Occipital lobe (tissue), 2 donors: ENCODE measurements around the gene TSPAN11. TPM values are rescaled to one million over a fixed set of nuclear protein-coding genes. Genes with fewer than 3 reads are reported as not detected.

Source experiments
- DNase-seq: peaks from one replicate; lab custom pipeline; 2025; lab: John Stamatoyannopoulos, UW
- total RNA-seq: library from RNA; depleted of rRNA; stranded (reverse); fragments of >200 nt; gene quantifications from one replicate; pipeline ENCODE4 v1.2.3, GENCODE V29; 2014

Gene TSPAN11
- total RNA-seq, 1 donor from 2014 or later: 4.8 TPM

DNA sequence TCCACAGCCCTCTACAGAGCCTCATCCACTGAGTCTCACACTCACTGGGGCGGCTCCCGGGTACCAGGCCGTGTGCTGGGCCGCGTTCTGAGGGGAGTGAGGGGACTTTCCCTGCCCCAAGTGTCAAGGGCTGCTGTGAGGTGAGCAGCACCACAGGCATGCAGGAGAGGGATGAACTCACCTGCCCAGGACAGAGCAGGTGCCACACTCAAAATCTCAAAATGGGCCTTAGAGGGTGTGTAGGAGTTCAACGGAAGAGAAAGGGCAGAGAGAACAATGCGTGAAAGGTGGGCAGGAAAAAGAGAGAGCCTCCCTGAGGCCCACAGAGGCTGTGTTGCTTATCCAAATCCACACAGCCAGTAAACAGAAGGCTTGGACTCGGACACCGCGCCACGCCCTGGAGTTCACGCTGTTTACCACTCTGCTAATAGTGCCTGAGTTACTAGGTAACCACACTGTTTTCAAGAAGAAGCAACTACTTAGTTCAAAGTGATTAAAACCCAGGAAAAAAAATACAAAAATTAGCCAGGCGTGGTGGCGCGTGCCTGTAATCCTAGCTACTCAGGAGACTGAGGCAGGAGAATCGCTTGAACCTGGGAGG is 32.7 kb downstream of the TSPAN11 start:
- DNase-seq: no peak

DNA sequence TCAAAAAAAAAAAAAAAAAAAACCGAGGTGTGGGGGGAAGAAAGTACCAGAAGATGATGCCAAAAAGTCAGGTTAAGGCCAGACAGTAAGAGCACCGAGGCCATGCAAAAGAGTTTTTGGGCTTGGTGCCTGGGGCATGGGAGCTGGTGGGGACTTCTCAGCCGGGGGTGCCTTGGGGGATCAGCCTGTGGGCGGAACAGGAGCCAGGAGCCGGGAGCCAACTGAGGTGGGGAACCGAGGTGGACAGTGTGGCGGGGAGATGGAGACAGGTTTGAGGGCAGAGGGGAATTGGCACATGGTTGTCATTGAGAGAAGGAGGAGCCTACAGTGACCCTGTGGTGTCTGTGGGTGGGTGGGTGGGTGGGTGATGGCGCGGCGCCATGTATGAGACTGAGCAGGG is 33.2 kb downstream of the TSPAN11 start:
- DNase-seq: no peak

DNA sequence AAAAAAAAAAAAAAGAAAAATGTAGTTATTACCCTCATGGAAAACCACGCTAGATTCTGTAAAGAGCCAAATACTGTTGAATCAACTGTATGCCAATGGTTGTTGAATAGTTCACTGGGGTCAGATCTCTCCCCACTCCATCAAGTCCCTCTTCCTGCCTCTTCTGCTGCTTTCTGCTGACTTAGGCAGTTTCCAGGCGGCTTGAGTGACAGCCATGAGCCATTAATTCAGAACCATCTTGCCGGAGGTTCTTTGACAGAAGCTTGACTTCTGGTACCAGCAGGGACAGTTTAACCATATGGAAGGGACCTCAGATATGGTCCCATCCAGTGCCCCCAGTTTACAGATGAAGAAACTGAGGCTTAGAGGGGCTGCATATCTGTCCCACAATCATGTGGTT is 34.5 kb downstream of the TSPAN11 start:
- no peak for DNase-seq

DNA sequence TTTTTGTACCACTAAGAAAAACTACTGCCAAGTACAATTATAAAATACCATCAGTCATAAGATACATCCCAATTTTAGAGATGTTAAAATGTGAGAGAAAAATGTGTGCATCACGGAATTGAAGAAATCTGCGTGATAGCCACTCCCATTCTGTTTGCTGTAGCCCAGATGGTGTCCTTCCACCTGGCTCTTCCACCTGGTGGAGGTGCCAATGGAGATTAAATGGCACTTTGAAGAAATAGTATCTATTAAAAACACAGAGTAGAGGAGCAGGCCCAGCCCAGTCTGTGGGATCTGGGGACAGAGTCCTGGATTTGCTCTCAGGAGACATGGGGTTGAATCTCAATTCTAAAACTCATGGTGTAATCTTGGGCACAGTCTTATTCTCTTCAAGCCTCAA is 35.5 kb downstream of the TSPAN11 start:
- no peak for DNase-seq

DNA sequence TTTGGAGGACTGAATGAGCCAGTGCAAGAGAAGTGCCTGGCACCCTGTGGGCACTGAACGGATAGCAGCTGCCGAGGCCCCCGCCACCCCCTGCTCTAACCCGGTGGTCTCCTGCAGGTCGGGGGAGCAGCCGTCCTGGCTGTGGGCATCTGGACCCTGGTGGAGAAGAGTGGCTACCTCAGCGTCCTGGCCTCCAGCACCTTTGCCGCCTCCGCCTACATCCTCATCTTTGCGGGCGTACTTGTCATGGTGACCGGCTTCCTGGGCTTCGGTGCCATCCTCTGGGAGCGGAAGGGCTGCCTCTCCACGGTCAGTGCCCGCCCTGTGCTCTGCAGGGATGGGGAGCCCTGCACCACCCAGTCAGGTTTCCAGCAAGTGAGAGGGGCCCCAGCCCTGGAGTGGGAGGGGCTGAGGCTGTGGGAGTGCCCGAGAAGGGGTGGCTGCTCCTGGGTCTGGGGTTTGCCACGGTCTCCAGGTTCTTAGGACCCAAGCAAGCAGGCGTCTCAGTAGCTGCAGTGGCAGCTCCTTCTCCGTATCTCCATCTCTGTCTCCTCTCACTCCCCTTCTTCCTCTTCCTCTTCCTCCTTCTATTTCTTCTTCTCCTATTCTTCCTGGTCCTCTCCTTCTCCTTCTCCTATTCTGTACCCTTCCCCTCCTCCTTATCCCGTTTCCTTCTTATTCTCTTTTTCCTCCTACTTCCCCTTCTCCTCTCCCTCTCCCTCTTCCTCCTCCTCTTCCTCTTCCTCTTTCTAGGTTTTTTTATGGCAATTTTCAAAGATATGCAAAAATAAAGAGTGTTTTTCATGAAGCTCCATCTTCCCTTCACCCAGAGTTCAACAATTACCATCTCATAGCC is 37.4 kb downstream of the TSPAN11 start:
- DNase-seq: no peak

DNA sequence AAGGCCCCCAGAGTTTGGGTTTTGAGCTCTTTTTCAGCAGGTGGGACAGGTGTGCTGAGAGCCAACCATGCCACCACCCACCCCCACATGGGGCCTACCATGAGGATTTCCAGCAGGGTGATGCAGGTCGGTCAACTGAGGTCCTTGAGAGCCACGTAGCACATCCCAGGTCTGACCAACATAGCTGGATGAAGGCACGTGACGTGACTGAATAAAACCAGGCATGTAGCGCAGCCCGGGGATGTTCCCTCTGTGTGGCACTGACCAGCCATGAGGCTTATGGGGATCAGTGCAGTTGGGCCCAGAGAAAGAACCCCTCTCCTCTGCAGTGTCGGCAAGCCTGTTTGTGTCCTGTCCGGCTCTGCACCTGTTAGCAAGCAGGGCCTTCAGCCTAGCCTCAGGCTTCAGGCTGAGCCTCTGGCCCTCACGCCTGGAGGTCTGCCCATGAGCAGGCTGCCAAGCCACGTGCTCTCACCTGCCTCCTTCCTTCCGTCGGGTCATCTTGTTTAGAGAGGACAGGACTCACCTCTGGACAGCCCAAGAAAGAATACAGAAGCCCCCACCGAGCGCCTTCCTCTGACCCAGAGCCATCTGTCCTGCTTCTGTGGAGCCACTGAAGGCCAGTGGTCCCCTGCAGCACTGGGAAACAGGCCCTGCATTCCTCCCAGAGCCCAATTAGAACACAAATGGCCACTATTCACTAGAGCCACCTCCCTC is 38.5 kb downstream of the TSPAN11 start:
- DNase-seq: no peak

DNA sequence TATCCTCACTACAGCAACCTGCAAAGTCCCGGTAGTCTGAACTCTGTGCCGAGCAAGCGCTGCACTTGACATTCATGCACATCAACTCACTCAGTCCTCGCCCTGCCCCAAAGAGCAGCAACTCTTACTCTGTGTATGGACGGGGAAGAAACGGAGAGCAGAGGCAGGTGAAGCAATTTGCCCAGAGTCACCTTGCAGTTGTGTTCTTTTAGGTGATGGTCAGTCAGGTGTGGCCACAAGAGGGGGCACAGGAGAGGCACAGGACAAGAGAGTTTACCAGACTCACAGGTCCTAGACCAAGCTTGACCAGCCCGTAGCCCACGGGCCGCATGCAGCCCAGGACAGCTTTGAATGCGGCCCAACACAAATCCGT is 39.1 kb downstream of the TSPAN11 start:
- no peak for DNase-seq

DNA sequence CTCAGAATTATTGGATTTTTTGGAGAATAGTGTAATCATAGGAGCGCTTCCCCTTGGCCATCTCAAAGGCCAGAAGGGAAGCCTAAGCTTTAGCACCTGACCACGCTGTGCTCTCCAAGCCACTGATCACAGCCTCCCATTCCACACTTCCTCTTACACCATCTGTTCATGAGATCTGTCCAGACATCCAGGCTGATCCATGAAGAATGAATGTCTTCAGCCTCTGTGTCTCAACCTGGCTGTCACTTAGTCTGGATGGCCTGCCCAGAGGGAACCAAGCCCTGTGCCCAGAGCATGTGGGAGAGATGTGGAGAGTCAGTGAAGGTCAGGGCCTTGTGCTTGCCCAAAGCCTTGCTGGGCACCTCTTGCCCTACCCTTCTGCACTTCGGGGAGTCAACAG is 40.5 kb downstream of the TSPAN11 start:
- DNase-seq: no peak

DNA sequence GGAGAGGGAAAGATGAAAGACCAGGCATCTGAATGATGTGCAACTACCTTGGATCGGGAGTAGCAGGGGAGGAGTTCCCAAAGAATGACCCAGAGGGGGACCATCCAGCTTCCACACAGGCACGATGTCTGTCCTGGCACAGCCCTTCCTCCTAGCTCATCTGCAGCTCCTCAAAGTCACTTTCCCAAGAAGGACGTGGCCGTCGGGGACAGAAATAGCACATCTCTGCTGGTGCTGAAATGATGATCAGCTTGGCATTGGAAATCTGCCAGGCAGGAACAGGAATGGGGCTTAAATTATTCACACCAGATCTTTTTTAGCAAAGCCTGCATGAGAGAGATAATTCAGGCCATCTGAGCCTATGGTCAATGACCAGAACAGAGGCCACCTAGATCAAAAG is 41.7 kb downstream of the TSPAN11 start:
- no peak for DNase-seq

DNA sequence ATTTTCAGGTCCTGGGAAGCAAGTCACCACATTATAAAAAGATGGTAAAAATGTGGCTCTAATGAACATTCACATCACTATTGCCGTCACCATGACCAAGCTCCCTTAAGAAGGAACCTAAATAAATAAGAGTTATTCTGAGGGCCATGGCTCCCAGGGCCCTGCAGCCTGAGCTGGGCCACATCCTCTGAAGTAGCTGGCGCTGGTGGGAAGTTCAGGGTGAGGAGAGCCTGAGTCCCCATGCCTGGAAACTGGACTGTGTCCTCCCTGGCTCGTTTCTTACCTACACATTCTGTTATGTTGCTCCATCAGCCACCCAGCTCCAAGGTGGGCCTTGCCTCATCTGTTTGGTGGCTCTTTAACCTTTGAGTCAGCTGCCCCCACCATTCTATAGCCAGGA is 42.5 kb downstream of the TSPAN11 start:
- DNase-seq: no peak

DNA sequence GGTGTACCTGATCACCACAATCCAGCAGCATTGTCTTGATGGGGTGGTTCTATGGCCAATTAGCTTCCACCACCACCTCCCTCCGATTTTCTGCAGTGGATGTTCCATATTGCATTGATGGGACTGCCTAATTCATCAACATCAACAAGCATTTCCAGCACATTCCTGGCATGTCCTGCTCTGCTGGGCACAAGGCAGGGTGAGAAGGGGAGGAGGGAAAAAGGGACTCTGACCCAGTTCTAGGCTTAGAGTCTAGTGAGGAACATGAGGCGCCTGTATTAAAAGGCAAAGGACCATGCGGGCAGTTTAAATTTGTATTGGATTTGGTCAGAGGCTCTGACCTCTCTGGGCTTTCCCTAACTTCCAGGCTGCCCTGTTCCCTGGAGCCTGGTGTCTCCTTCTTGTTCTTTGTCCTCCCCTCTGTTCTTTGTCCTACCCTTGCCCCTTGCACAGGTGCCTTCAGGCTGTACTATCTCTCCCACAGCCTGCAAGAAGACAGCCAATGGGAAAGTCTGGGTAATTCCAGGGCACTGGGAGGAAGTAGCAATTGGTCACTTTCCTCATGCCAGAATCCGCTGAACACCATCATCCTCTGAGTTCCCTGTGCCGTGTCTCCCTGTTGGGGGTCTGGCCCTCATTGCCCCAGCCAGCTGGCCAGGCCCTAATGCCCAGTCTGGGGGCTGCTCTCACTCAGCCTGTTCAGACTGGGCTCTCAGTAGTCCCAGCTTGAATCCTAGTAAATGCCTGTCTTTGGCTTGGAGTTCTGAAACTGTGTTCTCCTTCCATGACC is 43.3 kb downstream of the TSPAN11 start:
- no peak for DNase-seq

DNA sequence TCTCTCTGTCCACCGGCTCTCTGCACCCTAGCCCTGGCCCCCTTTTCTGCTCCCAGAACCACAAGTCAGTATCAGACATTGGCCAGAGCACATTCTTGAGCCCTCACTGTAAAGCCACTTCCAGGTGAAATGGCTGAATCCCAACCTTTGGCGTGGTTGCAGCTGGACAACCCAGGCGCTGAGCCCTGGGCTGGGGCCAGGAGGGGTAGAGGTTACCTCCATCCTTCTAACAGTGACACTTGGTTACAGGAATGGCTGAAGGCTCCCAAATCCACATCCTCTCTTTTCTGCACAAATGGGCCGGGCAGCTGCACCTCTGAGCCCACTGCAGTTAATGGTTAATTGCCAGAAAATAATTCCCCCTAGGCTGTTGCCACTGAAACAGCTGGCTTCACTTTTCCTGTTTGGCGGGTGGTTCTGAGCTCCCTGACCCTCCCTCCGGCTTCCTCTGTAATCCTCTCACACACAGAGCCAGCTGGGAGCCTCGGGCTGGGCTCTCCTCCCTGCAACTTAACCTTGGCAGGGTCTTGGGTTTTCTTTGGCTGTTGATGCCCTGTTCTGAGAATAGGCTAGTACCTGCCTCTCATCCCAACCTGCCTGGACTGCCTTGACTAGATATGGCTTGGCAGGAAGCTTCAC is 44.1 kb downstream of the TSPAN11 start:
- DNase-seq: no peak

DNA sequence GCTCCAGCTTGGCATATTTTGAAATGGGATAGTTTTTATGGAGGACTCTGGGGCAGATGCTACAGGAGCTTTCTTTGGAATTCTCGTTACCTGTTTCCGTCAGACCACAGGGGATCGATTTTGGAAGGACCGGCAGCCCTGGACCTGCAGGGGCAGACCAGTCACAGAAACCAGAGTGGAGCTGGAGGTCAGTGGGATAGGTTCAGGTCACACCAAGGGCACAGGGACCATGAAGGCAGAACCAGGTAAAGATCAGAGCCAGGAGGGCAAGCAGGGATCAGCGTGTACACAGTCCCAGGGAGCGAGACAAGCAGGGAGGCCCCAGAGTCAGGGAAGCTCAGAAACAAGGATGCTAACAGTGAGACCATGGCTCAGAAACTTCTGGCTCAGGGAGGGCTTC is 45.5 kb downstream of the TSPAN11 start:
- no peak for DNase-seq

DNA sequence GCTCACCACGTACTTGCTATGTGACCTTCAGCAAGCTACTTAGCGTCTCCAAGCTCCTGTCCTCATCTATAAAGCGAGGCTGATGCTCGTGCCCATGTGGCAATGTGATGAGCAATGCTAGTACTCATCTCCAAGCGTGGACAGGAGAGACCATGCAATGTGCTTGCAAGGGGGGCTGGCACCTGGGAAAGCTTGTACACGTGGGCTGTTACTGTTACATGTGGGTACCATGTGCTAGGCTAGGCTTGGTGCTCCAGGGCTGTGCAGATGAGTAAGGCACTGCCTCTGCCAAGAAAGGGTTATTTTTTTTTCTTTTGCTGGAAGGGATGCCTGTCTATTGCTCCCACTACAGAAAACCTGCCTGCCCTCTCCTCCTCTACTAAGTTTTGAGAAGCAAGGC is 46.6 kb downstream of the TSPAN11 start:
- DNase-seq: peak; percentile 56

DNA sequence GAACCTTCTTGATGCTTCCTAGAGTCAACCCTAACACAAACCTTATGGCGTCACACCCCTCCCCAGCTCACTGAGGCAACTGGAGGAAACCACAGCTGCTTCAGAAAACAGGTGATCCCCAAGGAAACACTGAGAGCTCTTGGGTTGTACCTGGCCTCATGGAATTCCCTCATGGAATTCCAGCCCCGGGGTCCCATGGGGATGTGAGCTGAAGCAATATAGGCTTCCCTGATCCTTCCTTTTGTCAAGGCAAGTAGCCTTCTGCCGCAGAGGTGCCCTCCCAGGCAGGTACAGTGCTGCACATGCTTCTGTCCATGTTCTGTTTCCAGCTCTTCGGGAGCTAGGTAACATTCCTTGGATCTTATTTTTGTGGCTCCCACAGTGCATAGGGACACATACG is 47.3 kb downstream of the TSPAN11 start:
- DNase-seq: no peak

DNA sequence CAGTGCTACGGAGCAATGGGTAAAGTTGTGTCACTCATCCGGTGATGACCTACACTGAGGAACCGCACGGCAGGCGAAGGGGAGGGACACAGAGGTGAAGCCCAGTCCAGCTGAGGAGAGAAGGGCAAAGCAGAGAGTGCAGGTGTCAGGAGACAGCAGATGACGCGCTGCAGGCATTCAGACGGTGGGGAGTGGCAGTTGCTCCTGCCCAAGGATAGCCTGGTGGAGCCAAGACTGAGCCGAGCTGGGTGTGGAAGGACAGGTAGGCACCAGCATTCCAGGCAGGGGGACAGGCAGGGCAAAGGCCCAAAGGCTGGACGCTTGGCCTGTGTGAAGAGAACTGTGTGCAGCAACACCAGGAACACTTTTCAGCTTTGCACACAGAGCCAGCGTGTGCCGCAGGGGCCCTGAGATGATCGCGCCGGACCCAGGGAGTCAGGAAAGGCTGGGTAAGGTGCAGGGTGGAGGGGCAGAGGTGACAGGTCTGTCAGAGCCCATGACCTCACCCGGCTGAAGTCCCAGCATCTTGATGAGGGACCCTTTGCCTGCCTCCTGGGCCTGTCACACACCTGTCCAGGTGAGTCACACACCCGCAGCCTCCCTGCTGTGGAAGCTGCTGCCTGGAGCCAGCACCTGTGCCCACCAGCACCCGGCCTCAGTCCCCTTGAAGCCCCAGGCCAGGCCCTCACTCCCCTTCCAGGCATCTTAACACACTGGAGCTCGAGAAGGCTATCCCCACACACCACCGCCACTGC is 48.4 kb downstream of the TSPAN11 start:
- no peak for DNase-seq

DNA sequence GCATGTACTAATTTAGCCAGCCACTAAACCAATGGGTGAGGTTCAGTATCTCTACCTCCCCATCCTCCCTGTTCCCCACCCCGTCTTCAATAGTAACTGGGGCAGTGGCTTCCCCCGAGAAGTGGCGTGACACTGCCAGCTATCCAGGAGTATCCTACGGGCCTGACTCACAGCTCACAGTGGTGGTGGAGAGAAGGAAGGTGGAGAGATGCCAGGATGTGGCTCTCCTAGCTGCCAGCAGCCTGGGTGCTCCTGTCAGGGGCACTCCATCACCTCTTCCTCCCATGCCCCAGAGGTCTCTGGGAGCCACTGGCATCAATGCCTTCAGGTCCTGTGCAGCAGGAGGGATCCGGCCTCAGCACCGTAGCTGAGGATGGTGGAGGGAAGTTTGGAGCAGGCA is 49.0 kb downstream of the TSPAN11 start:
- peak; percentile 40 for DNase-seq

DNA sequence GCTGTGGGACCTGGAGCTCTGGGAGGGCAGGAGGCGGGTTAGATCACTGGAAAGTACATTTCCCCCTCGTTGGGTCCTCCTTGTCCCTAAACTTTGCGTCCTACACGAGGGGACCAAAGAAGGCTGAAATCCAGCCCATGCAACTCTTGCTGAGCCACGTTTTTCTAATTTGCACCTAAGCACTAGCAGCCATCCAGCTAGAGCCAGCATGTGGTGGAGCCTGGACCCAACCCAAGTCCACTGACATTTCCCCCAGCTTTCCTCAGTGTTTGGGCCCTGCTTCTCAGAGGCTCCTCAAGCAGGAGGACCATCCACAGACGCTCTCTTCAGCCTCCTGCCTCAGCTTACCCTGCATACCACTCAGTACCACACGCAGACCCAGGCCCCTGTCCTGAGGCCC is 49.7 kb downstream of the TSPAN11 start:
- no peak for DNase-seq

DNA sequence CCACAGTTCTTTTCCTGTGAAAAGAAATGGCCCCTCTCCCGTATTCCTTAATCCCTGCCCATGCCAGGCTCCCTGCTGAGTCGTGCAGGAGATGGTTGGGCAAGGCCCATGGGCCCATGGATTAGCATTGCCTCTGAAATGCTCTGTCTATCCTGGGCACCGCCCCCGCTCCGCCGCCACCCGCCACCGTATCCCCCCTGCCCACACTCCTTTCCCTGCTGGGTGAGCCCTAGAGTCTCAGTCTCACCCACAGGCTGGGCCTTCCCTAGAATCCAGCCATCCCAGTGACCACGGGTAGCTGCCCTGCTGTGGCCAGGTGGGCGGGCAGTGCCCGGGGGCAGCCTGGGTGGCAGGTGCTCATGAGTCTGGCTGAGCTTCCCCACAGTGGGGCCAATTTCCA is 50.6 kb downstream of the TSPAN11 start:
- peak; percentile 39 for DNase-seq

DNA sequence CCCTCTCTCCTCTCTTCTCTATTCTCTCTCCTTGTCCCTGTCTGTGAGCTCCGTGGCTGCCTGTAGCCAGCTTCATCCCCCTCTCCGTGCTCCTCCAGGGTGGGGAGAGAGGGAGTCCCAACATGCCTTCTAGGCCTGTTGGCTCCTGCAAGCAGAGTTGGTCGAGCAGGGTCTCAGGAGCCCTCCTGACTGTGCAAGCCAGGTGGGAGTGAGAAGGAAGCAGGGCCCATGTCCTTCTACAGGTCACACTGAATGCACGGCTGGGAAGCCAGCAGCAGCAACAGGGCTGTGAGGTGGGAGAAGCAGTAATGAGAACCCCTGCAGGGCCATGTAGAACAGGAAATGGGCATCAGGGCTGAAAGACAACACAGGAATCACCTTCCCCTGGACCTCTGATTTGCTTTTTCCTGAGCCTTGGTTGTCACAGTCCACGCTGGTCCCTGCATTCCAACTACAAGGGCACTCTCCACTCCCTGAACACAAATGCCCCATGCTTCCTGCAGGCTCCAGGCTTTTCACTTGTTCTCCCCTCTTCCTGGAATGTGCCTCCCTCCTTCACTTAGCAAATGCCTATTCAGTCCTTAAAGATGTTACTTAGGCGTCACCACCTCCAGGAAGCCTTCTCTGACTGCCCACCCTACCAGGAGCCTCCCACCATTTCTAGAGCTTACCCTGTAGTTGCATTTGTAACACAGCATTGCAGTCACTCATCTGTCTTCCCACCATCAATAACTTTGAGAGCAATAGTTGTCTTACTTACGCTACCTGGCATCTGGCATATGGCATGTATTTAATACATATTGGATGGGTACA is 51.2 kb downstream of the TSPAN11 start:
- no peak for DNase-seq
